Erythroblast (primary cell): Measurements from ENCODE around the gene APBA1.

Experiments used
- GATA1 ChIP-seq: IDR thresholded peaks from 2 replicates; pipeline ENCODE4 v1.6.1; 2011; ENCODE audit warnings: low read depth, mild to moderate bottlenecking, control low read depth, low read length, moderate library complexity
- POLR2A ChIP-seq: IDR thresholded peaks from 2 replicates; pipeline ENCODE4 v1.6.1; 2011; ENCODE audit warnings: mild to moderate bottlenecking, low read length

DNA sequence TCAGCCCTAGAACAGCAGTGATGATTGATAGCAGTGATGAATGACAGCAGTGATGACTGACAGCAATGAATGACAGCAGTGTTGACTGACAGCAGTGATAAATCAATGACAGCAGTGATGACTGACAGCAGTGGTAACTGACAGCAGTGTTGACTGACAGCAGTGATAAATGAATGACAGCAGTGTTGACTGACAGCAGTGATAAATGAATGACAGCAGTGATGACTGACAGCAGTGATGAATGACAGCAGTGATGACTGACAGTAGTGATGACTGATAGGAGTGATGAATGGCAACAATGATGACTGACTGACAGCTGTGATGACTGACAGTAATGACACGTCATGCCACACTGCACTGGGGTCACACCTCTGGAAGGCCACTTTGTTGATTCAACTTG lies 240.4 kb downstream of the APBA1 start:
- no peak for TF ChIP-seq POLR2A
- no peak for TF ChIP-seq GATA1
